HepG2 (cell line): ENCODE data around the gene TTYH2. TPM values are rescaled to one million over a fixed set of nuclear protein-coding genes. Genes with fewer than 3 reads are reported as not detected.
A peak's percentile ranks its signal among the peaks of the same experiment; 100 is the strongest.

Experiments used
- ATAC-seq: fragments of 200-7000 bp; cut with Tn5 transposase; 3 replicates; pipeline ENCODE4 v1.9.1; 2020; ENCODE audit warnings: mild to moderate bottlenecking, moderate library complexity
- BruUV-seq: library from RNA; stranded (reverse); fragments of 400-500 nt; replicated peaks from 2 replicates; lab custom pipeline; 2021; lab: Mats Ljungman, UMichigan
- CTCF ChIA-PET: fragments of 300-600 bp; formaldehyde crosslinking; extraction: SDS; loops from one replicate; lab custom pipeline; 2021; ENCODE audit warnings: low total read pairs, inconsistent platforms, low intra/inter-chr PET ratio; lab: Yijun Ruan, JAX
- POLR2A ChIA-PET: fragments of 350-600 bp; sonication (Branson Sonifier 250); formaldehyde crosslinking; loops from one replicate; lab custom pipeline; 2020; ENCODE audit warnings: antibody characterized with exemption, inconsistent platforms; lab: Yijun Ruan, JAX
- DNase-seq: peaks from one replicate; pipeline ENCODE4 v3.0.0-alpha.2; 2015; ENCODE audit warnings: low spot score
- FAIRE-seq: peaks from 3 replicates; lab custom pipeline; 2011; peaks lifted over from hg19 to GRCh38; lab: Jason Lieb, UNC
- H2AFZ ChIP-seq: one replicate; pipeline ENCODE4 v1.6.1; 2011; ENCODE audit warnings: low read length, inconsistent platforms
- H3K27ac ChIP-seq: fragments of 300-600 bp; 3 replicates; pipeline ENCODE4 v1.8.0; 2011; ENCODE audit warnings: mixed run types, mild to moderate bottlenecking, mixed read lengths, low read length, inconsistent platforms; ENCODE audit not compliant: insufficient read depth; ENCODE audit errors: extremely low read length
- H3K27me3 ChIP-seq, 2 experiments: fragments of 200-600 bp in 1 of 2; 2 replicates in 1 of 2; 3 replicates in 1 of 2; pipeline versions ENCODE4 v1.6.0 to v1.8.0; 2011; ENCODE audit warnings: low read length in 2 of 2, mild to moderate bottlenecking in 2 of 2, moderate library complexity in 2 of 2, inconsistent platforms in 1 of 2; ENCODE audit not compliant: insufficient read depth in 2 of 2, control insufficient read depth in 1 of 2
- H3K36me3 ChIP-seq, 2 experiments: fragments of 200-600 bp in 1 of 2; replicated peaks in 1 of 2; 2 replicates in 1 of 2; 3 replicates in 1 of 2; pipeline versions ENCODE4 v1.5.1 to v1.8.0; 2011; ENCODE audit warnings: low read length in 2 of 2, inconsistent platforms in 1 of 2; ENCODE audit not compliant: insufficient read depth in 2 of 2, control insufficient read depth in 1 of 2
- H3K4me1 ChIP-seq: 2 replicates; pipeline ENCODE4 v1.5.1; 2012; ENCODE audit warnings: low read length, inconsistent platforms; ENCODE audit not compliant: insufficient read depth
- H3K4me2 ChIP-seq: 2 replicates; pipeline ENCODE4 v1.6.0; 2011; ENCODE audit warnings: low read depth, low read length, inconsistent platforms
- H3K4me3 ChIP-seq, 3 experiments: fragments of 200-600 bp in 1 of 3; sonication (generic), shearing (Covaris generic) in 1 of 3; replicated peaks in 1 of 3; 2 replicates each; pipeline ENCODE4 v1.5.1; 2011 to 2016; ENCODE audit warnings: low read length in 3 of 3, inconsistent platforms in 2 of 3, low read depth in 2 of 3, mild to moderate bottlenecking in 2 of 3, control low read depth in 1 of 3, mixed read lengths in 1 of 3; ENCODE audit not compliant: insufficient read depth in 1 of 3
- H3K79me2 ChIP-seq: one replicate; pipeline ENCODE4 v1.6.1; 2011; ENCODE audit warnings: low read length, inconsistent platforms; ENCODE audit not compliant: insufficient read depth
- H3K9ac ChIP-seq: 2 replicates; pipeline ENCODE4 v1.6.0; 2011; ENCODE audit warnings: mild to moderate bottlenecking, low read depth, low read length, inconsistent platforms; ENCODE audit not compliant: insufficient read depth
- H3K9me3 ChIP-seq: 2 replicates; pipeline ENCODE4 v1.5.1; 2012; ENCODE audit warnings: mild to moderate bottlenecking, low read length
- H4K20me1 ChIP-seq: 2 replicates; pipeline ENCODE4 v1.6.0; 2011; ENCODE audit warnings: inconsistent platforms, mild to moderate bottlenecking, low read length, moderate library complexity; ENCODE audit not compliant: insufficient read depth
- CEBPB ChIP-seq: IDR thresholded peaks from 2 replicates; pipeline ENCODE4 v1.6.1; 2011; ENCODE audit warnings: low read depth, low read length, improper control_type of control experiment, borderline replicate concordance
- DNMT3B ChIP-seq: conservative IDR thresholded peaks from 2 replicates; pipeline ENCODE4 v1.6.1; 2016; ENCODE audit warnings: missing biosample characterization, control low read depth
- MED1 ChIP-seq: sonication (generic); formaldehyde crosslinking; IDR thresholded peaks from 2 replicates; pipeline ENCODE4 v1.4.0; 2020; ENCODE audit warnings: missing genetic modification reagents
- SALL1 ChIP-seq: sonication (generic); formaldehyde crosslinking; IDR thresholded peaks from 2 replicates; pipeline ENCODE4 v1.8.0; 2022; ENCODE audit warnings: mild to moderate bottlenecking, missing genetic modification reagents
- TSC22D2 ChIP-seq: sonication (generic); formaldehyde crosslinking; IDR thresholded peaks from 2 replicates; pipeline ENCODE4 v1.5.1; 2020; ENCODE audit warnings: missing genetic modification reagents, mild to moderate bottlenecking, borderline replicate concordance
- ZNF780A ChIP-seq: sonication (generic); formaldehyde crosslinking; IDR thresholded peaks from 2 replicates; pipeline ENCODE4 v1.8.0; 2022; ENCODE audit warnings: mild to moderate bottlenecking, missing genetic modification reagents, moderate library complexity
- WGBS: methylation state at CpG from one replicate; pipeline ENCODE4 v1.1.6; 2017; ENCODE audit warnings: low lambda C conversion rate; 5-methylcytosine and 5-hydroxymethylcytosine counted together
- in situ Hi-C: cut with HindIII; loops from 2 replicates; pipeline ENCODE4 v1.10.0; 2017; ENCODE audit warnings: low pct_unique_long_range_greater_than_20kb; ENCODE audit not compliant: extremely low pct_ligation_motif_present
- intact Hi-C: fragments of 100-400 bp; cut with micrococcal nuclease; formaldehyde crosslinking; loops from one replicate; pipeline ENCODE4 v1.10.0; 2022; ENCODE audit not compliant: unreplicated experiment
- polyA plus RNA-seq, 8 experiments: library from polyadenylated mRNA; depleted of rRNA in 3 of 8; stranded (reverse) in 7 of 8; unstranded in 1 of 8; fragments of >200 nt; fragmentation: Illumina TruSeq in 4 of 8; extraction: Trizol in 4 of 8; gene quantifications; 2 replicates each; pipeline versions ENCODE4 v1.2.1 to v1.2.3, GENCODE V29; 2011 to 2016; ENCODE audit warnings: low read depth in 4 of 8, missing spikeins in 1 of 8, mixed read lengths in 1 of 8; ENCODE audit not compliant: insufficient read depth in 1 of 8
- total RNA-seq, 5 experiments: library from RNA; depleted of rRNA; stranded (reverse); fragments of >200 nt; fragmentation: Illumina TruSeq; extraction: Trizol; gene quantifications; 2 replicates each; pipeline ENCODE4 v1.2.3, GENCODE V29; 2016; ENCODE audit warnings: low read depth in 1 of 5
- TF ChIP-seq, protein P1 (sequence below): sonication (generic); formaldehyde crosslinking; IDR thresholded peaks from 2 replicates; pipeline ENCODE4 v1.4.0; 2020; ENCODE audit warnings: missing genetic modification reagents
- TF ChIP-seq, protein P2 (sequence below): sonication (generic); formaldehyde crosslinking; IDR thresholded peaks from 2 replicates; pipeline ENCODE4 v1.4.0; 2020; ENCODE audit warnings: low read depth, missing genetic modification reagents
- TF ChIP-seq, protein P3 (sequence below): IDR thresholded peaks from 2 replicates; pipeline ENCODE4 v1.6.1; 2016; ENCODE audit warnings: low read depth, borderline replicate concordance
- TF ChIP-seq, protein P4 (sequence below): sonication (generic); formaldehyde crosslinking; conservative IDR thresholded peaks from 2 replicates; pipeline ENCODE4 v1.4.0; 2020; ENCODE audit warnings: missing genetic modification reagents

Gene TTYH2
- total and polyA plus RNA-seq, 2 of the 13 experiments (the other 11 are each of a cell fraction or from before 2014, with no cell fraction given), result 0.77 to 0.96 TPM

DNA sequence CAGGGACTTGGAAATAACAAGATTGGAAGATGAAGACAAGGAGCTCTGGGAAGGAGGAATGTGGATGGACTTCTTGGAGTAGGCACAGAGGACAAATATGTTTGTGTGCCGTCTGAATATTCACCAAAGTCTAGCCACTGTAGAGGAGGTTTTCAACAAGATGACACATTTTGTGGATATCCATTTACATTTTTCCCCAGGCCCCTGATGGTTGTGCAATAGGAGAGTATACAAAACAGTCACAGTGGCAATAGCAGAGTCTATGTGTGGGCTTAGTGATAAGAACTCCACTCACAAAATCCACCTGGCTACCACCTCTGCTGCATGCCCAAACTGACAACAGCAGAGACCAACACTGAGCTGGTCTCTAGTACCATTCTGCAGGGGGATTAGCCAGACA, 42.4 kb upstream of the TTYH2 start:
- H4K20me1 ChIP-seq, result no peaks in the 10 kb centered on the region
- POLR2A ChIA-PET, result no interaction called here
- H3K4me1 ChIP-seq, result no peaks in the 10 kb centered on the region
- H3K9me3 ChIP-seq, result no peaks in the 10 kb centered on the region
- H3K27me3 ChIP-seq, result peaks cover 2 to 14% of the 10 kb centered on the region in 2 experiments; a peak in 4 of 5 replicates
- TF ChIP-seq, protein P1, sequence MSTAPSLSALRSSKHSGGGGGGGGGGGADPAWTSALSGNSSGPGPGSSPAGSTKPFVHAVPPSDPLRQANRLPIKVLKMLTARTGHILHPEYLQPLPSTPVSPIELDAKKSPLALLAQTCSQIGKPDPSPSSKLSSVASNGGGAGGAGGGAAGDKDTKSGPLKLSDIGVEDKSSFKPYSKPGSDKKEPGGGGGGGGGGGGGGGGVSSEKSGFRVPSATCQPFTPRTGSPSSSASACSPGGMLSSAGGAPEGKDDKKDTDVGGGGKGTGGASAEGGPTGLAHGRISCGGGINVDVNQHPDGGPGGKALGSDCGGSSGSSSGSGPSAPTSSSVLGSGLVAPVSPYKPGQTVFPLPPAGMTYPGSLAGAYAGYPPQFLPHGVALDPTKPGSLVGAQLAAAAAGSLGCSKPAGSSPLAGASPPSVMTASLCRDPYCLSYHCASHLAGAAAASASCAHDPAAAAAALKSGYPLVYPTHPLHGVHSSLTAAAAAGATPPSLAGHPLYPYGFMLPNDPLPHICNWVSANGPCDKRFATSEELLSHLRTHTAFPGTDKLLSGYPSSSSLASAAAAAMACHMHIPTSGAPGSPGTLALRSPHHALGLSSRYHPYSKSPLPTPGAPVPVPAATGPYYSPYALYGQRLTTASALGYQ (CRISPR knock-in tag), result no peak
- TF ChIP-seq CEBPB, result peak; percentile 72
- TF ChIP-seq, all 625 proteins: peak for 1
- no peak overlapping the region for H3K27ac ChIP-seq
- WGBS, result 0% methylated on average over 1 of the region's 1 CpG
- H3K9ac ChIP-seq, result no peak overlapping the region
- no peaks in the 10 kb centered on the region for H3K79me2 ChIP-seq
- no peak overlapping the region for H2AFZ ChIP-seq
- CTCF ChIA-PET, result no interaction called here
- in situ Hi-C loops, result no loop called here
- no peaks in the 10 kb centered on the region for H3K36me3 ChIP-seq
- BruUV-seq, result no TSS peak
- no peak for DNase-seq
- ATAC-seq, result no peak
- H3K4me2 ChIP-seq, result no peak overlapping the region
- H3K4me3 ChIP-seq, result no peak overlapping the region
- no peak for FAIRE-seq
- intact Hi-C loops, result no loop called here

DNA sequence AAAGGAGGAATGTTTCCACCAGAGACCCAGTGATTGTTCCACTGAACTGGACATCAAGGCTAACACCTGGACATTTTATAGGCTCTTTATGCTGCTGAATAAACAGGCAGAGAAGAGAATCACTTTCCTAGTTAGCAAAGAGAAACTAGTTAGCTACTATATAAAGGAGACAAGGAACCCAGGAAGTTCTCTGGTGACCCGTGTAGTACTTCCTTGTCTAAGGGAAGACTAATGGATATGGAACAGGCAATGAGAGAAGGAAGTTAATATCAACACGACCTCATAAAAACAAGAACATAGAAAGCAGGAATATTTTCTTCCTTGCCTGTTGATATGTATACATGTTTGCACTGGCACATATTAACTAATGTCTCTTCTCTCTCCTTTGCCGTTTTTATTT, 40.7 kb upstream of the TTYH2 start:
- BruUV-seq, result no TSS peak
- under 1% methylated on average over 3 of the region's 3 CpGs for WGBS
- H2AFZ ChIP-seq, result no peak overlapping the region
- H3K27ac ChIP-seq, result no peak overlapping the region
- H3K4me2 ChIP-seq, result no peak overlapping the region
- ChIA-PET CTCF (no interaction called here), POLR2A (no interaction called here)
- H3K9ac ChIP-seq, result no peak overlapping the region
- ATAC-seq (no peak), FAIRE-seq (no peak), DNase-seq (no peak)
- intact Hi-C loops, result no loop called here
- no peaks in the 10 kb centered on the region for H3K9me3 ChIP-seq
- no peaks in the 10 kb centered on the region for H4K20me1 ChIP-seq
- H3K79me2 ChIP-seq, result no peaks in the 10 kb centered on the region
- in situ Hi-C loops, result no loop called here
- H3K27me3 ChIP-seq, result peaks cover 2 to 14% of the 10 kb centered on the region in 2 experiments; a peak in 4 of 5 replicates
- no peaks in the 10 kb centered on the region for H3K36me3 ChIP-seq
- H3K4me3 ChIP-seq, result no peak overlapping the region
- H3K4me1 ChIP-seq, result no peaks in the 10 kb centered on the region
- TF ChIP-seq, protein P2, sequence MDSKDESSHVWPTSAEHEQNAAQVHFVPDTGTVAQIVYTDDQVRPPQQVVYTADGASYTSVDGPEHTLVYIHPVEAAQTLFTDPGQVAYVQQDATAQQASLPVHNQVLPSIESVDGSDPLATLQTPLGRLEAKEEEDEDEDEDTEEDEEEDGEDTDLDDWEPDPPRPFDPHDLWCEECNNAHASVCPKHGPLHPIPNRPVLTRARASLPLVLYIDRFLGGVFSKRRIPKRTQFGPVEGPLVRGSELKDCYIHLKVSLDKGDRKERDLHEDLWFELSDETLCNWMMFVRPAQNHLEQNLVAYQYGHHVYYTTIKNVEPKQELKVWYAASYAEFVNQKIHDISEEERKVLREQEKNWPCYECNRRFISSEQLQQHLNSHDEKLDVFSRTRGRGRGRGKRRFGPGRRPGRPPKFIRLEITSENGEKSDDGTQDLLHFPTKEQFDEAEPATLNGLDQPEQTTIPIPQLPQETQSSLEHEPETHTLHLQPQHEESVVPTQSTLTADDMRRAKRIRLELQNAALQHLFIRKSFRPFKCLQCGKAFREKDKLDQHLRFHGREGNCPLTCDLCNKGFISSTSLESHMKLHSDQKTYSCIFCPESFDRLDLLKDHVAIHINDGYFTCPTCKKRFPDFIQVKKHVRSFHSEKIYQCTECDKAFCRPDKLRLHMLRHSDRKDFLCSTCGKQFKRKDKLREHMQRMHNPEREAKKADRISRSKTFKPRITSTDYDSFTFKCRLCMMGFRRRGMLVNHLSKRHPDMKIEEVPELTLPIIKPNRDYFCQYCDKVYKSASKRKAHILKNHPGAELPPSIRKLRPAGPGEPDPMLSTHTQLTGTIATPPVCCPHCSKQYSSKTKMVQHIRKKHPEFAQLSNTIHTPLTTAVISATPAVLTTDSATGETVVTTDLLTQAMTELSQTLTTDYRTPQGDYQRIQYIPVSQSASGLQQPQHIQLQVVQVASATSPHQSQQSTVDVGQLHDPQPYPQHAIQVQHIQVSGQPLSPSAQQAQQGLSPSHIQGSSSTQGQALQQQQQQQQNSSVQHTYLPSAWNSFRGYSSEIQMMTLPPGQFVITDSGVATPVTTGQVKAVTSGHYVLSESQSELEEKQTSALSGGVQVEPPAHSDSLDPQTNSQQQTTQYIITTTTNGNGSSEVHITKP, result no peak
- TF ChIP-seq, protein P3, sequence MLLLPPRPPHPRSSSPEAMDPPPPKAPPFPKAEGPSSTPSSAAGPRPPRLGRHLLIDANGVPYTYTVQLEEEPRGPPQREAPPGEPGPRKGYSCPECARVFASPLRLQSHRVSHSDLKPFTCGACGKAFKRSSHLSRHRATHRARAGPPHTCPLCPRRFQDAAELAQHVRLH (CRISPR knock-in tag), result no peak
- TF ChIP-seq DNMT3B, result no peak
- no peak for TF ChIP-seq MED1 (CRISPR knock-in tag)
- no peak for TF ChIP-seq TSC22D2 (CRISPR knock-in tag)
- TF ChIP-seq, protein P4, sequence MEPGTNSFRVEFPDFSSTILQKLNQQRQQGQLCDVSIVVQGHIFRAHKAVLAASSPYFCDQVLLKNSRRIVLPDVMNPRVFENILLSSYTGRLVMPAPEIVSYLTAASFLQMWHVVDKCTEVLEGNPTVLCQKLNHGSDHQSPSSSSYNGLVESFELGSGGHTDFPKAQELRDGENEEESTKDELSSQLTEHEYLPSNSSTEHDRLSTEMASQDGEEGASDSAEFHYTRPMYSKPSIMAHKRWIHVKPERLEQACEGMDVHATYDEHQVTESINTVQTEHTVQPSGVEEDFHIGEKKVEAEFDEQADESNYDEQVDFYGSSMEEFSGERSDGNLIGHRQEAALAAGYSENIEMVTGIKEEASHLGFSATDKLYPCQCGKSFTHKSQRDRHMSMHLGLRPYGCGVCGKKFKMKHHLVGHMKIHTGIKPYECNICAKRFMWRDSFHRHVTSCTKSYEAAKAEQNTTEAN (CRISPR knock-in tag), result no peak
- TF ChIP-seq SALL1 (CRISPR knock-in tag), result no peak
- no peak for TF ChIP-seq ZNF780A
